ENCODE results near the gene RFX3.

RFX3 gene

GRCh38 chr9:3431890-3432289 is 93.9 kb downstream of the RFX3 start:
- no peak for DNase-seq

- no peak for DNase-seq
Measured at GRCh38 chr9:3419893-3420292, 105.9 kb downstream of the RFX3 start.

- DNase-seq = no peak
Measured at GRCh38 chr9:3415906-3416305, 109.9 kb downstream of the RFX3 start.

DNA sequence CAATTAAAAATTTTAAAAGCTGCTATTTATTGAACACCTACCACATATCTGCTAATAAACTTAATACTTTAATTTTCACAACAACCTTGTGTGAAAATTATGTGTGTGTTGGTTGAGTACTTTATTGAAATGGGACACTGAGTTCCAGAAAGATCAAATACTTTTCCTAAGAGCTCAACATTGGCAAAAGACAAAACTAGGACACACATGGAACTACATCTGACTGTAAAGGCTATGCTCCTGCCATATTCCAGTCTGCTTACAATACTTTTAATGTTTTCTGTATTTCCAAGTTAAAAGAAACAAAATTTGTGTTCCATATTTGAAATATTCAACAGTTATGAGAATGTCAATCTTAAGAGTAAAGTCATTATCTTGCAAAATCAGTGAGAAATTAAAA is 111.8 kb downstream of the RFX3 start:
- no peak for DNase-seq

GRCh38 chr9:3410461-3410860 is 115.3 kb downstream of the RFX3 start:
- no peak for DNase-seq

- no peak for DNase-seq
Measured at GRCh38 chr9:3409453-3409852, 116.3 kb downstream of the RFX3 start.

DNA sequence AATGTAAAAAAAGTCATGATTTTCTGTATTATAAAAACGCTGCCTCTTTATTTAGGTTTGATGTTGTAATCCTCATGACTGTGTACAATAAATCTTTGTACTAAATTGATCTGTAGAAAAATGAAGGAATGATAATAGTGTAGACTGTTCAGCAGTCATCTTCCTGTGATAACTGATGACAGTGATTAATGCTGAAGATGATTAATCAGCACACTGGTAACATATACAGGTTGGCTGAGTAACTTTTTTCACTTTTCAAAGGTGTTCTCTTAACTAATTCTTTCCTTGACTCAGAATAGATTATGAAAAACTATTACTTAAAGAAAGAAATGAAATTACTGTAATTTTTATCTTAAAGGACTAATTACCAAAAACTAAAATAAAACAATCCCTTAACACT is 122.5 kb downstream of the RFX3 start:
- DNase-seq = no peak

- no peak for DNase-seq
Measured at GRCh38 chr9:3401221-3401954, 124.4 kb downstream of the RFX3 start.

DNA sequence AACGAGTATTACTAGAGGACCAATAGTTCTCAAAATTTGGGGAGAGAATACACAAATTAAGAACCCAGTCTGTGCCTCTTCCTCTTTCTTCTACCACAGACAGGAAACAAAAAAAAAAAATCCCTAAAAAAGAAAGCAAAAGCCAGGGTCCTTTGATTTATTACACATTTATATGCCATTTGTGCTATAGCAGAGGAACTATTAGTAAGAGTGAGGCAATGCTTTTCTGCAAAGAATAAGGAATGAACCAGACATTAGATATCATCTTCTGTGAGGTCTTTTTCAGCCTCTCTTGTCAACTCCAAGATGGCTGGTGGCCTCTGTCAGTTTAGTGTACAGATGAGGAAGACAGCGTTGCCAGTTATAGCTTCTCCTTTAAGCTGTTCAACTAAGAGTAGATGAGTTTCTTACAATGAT is 127.6 kb downstream of the RFX3 start:
- DNase-seq = no peak

DNA sequence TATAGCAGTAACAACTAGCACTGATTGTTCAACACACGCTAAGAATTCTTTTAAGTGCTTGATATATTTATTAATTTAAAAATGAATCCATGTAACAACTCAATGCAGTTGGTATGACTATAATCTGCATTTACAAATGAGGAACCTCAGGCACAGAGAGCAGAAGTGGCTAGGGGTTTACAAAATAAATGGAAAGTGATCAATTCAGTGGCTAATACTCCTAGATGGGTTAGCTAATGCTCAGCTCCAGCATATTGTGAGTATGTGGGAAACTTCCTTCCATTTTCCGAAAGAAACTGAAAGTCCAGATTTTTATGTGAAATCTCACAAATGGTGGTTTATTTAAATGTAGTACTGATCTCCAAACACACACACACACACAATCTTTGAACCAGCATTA is 128.0 kb downstream of the RFX3 start:
- no peak for DNase-seq

DNA sequence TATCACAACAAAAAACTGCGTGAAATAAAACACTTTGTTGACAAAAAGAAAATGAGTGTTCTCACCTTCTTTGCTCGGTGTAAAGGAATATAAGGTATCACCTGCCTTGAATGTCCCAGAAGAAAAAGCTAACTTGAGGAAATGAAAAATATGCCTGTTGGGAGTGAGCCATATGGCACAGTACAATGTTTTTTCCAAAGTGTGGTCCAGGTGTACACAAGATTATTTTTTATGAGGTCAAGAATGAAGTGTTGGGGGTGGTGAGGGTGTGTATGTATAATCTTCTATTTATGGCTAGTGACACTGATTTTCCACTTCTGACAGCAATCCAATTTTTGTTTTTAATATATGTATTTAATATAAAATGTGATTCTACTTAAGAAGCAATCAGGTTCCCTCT is 134.4 kb downstream of the RFX3 start:
- no peak for DNase-seq

GRCh38 chr9:3386753-3387152 is 139.0 kb downstream of the RFX3 start:
- no peak for DNase-seq

DNA sequence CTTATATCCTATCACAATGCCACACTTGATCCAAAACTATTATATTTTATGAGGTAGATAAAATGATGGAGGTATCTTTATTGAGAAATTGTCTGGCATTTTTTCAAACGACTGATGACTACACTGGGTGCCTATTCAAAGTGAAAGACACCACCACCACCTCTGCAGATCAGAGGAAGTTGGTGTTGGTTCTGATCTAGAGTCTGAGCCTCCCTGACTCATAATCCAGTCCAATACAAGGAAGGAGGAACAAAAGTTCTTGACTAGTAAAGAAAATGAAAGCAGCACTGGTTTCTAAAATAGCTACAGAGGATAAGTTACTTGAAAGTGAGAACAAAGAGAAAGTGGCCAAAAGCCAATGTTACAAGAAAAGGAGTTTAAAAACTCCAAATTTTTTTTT is 139.9 kb downstream of the RFX3 start:
- no peak for DNase-seq

DNA sequence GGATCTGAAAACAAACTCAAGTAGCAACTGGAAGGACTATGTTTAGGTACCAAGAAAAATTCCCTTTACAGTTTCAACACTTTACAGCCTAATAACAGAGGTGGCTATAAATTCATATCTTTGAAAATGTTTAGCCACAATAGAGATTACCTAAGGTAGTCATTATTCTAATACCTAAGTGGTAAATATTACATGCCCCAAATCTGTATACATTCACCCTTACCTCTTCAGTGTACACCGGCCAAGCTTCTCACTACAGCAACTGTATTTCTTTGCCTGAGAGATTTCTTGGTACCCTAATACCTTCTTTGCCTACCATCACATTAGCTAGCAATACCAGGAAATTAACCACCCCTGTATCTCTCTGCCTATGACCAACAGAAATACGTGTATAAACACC is 154.0 kb downstream of the RFX3 start:
- DNase-seq = no peak

- DNase-seq = no peak
Measured at GRCh38 chr9:3370715-3371114, 155.1 kb downstream of the RFX3 start.

DNA sequence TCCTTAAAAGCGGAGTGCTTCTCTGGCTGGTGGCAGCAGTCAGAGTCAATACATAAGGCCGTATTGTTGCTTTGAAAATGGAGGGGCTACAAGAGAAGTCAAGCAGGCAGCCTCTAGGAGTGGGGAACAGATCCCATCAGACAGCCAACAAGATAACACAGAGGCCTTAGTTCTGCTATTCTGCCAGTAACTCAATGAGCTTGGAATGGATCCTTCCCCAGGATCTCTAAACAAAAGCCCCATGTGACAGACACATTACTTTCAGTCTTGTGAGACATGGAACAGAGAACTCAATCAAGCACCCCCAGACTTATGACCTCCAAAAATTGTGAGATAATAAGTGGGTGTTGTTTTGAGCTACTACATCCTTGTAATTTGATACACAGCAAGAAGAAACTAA is 158.6 kb downstream of the RFX3 start:
- DNase-seq = no peak

- no peak for DNase-seq
Measured at GRCh38 chr9:3361689-3362392, 164.0 kb downstream of the RFX3 start.

DNA sequence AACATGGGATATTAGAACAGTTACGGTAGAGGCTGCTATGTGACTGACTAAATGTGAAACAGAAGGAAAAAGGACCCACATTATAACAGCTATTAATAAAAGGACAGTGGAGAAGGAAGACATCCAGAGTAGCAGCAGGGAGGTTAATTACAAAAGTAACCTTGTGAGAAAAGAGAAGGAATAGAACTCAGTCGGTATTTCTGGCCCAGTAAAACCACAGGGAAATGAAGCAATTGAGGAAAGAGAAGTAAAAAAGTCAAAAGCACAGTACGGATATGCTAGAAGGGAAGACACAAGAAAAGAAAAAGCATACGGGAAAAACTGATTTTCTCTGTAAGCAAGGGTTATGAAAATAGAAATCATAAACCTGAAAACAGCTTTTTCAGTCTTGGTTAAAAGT is 164.7 kb downstream of the RFX3 start:
- no peak for DNase-seq

DNA sequence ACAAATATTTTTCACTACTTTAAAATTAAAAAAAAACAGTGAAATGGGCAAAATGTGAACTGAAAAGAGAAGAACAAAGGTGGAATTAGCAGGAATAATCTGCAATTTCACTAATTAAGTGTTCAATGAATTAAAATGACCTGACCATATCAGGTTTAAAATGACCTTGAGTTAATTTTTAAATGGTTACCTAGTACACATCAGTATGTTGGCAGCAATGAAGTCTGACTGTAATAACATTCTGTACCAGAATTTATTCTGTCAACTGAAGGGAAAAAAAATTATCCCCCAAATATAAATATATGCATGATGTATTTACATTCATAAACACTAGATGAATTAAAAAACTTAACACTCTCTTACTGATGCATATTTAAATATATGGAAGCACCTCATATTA is 165.6 kb downstream of the RFX3 start:
- DNase-seq = no peak

- no peak for DNase-seq
Measured at GRCh38 chr9:3359778-3360177, 166.0 kb downstream of the RFX3 start.

GRCh38 chr9:3359048-3359692 is 166.6 kb downstream of the RFX3 start:
- no peak for DNase-seq

GRCh38 chr9:3348169-3348568 is 177.6 kb downstream of the RFX3 start:
- no peak for DNase-seq

DNA sequence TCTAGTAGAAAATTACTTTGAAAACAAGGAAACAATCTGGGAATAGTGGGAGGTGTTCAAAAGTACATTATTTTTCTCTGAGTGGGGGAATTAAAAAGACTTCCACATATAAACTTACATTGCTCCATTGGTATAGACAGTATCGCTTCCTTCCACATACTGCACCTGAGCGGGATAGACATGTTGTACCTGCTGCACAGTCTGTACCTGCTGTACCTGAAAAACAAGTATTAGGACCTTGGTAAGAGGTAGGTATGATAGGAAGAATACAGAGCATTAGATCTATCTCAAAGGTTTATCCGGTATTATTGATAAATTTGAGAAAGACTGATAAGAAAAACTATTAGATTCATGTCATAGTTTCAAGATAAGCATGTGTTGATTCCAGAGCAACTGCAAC is 179.3 kb downstream of the RFX3 start:
- no peak for DNase-seq

GRCh38 chr9:3343671-3344070 is 182.1 kb downstream of the RFX3 start:
- DNase-seq = peak; percentile 35
